Measurements from ENCODE around the gene PMPCA.

DNA sequence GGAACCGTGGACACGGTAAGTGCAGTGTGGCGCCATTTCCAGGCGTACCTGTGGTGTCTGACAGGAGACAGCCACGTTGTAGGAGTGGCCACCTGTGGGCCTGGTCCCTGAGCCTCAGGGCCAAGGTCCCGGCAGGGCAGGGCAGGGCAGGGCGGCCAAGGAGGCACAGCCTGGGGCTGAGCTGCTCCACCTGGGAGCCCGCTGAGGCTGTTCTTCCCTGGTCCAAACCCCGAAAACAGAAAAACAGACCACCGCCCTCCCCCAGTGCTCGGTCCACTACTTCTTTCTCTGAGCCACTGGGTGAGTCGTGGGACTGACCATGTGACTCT, 8.6 kb downstream of the PMPCA start:
- TF ChIP-seq RFX5 (IDR thresholded peaks at IDR 0.05; ENCODE audit: low read length) = no peak
- no peak for TF ChIP-seq CTCF (IDR thresholded peaks at IDR 0.05)
- TF ChIP-seq MXI1 (IDR thresholded peaks at IDR 0.05; ENCODE audit: low read depth, low read length) = no peak
- TF ChIP-seq POLR2AphosphoS5 (IDR thresholded peaks at IDR 0.05; ENCODE audit: low read depth, low read length) = no peak
- TF ChIP-seq, protein P1, sequence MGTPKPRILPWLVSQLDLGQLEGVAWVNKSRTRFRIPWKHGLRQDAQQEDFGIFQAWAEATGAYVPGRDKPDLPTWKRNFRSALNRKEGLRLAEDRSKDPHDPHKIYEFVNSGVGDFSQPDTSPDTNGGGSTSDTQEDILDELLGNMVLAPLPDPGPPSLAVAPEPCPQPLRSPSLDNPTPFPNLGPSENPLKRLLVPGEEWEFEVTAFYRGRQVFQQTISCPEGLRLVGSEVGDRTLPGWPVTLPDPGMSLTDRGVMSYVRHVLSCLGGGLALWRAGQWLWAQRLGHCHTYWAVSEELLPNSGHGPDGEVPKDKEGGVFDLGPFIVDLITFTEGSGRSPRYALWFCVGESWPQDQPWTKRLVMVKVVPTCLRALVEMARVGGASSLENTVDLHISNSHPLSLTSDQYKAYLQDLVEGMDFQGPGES (IDR thresholded peaks at IDR 0.05; ENCODE audit: low read depth, low read length) = no peak
- TF ChIP-seq EZH2phosphoT487 (IDR thresholded peaks at IDR 0.05; ENCODE audit: borderline replicate concordance, low read depth) = no peak
- no peak for TF ChIP-seq REST (IDR thresholded peaks at IDR 0.05; ENCODE audit: low read depth, low read length)
- TF ChIP-seq SIN3A (IDR thresholded peaks at IDR 0.05; ENCODE audit: borderline replicate concordance, low read depth, low read length) = no peak
- TF ChIP-seq FOSL2 (IDR thresholded peaks at IDR 0.05; ENCODE audit: borderline replicate concordance, low read depth) = no peak

Measured in SK-N-SH (cell line).